HG02759 (cell line): Measurements from ENCODE around the gene FAM240A.
"Not testable (repeated sequence)": the region's sequence is repeated elsewhere in the genome, so short reads cannot be mapped to it uniquely, and the experiment has no call there.

ENCODE experiments used
- ATAC-seq: cut with Tn5 transposase; IDR thresholded peaks from one replicate; pipeline ENCODE4 v1.9.1; 2021; ENCODE audit warnings: mild to moderate bottlenecking, moderate library complexity; ENCODE audit not compliant: unreplicated experiment

The FAM240A gene

GRCh38 chr3:46612324-46612723, at the start of gene FAM240A:
TSS of gene FAM240A (plus strand) at chr3:46612525. CDS start at chr3:46612684, 159 bp downstream.
- no peak for ATAC-seq

GRCh38 chr3:46564190-46565021, 47.9 kb upstream of the FAM240A start:
- ATAC-seq, result no peak

- no peak for ATAC-seq
Measured at GRCh38 chr3:46565077-46565476, 47.2 kb upstream of the FAM240A start.

- no peak for ATAC-seq
Measured at GRCh38 chr3:46565607-46566039, 46.7 kb upstream of the FAM240A start.

GRCh38 chr3:46566040-46566641, 46.2 kb upstream of the FAM240A start, which contains the start of gene LRRC2:
TSS of gene LRRC2 (minus strand) at chr3:46566302. CDS start at chr3:46551591, 14,711 bp downstream.
- ATAC-seq, result no peak

GRCh38 chr3:46571684-46572083, 40.6 kb upstream of the FAM240A start:
- no peak for ATAC-seq

GRCh38 chr3:46573701-46574100, 38.6 kb upstream of the FAM240A start:
- ATAC-seq, result no peak

GRCh38 chr3:46574243-46574646, 38.1 kb upstream of the FAM240A start:
- ATAC-seq, result no peak

GRCh38 chr3:46574881-46575576, 37.3 kb upstream of the FAM240A start:
- no peak for ATAC-seq

GRCh38 chr3:46575577-46576222, 36.6 kb upstream of the FAM240A start:
- no peak for ATAC-seq

GRCh38 chr3:46576386-46576785, 35.9 kb upstream of the FAM240A start:
- ATAC-seq, result no peak

- no peak for ATAC-seq
Measured at GRCh38 chr3:46576879-46577278, 35.4 kb upstream of the FAM240A start.

GRCh38 chr3:46577580-46578249, 34.6 kb upstream of the FAM240A start:
- ATAC-seq, result not testable (repeated sequence)

- no peak for ATAC-seq
Measured at GRCh38 chr3:46578973-46579755, 33.2 kb upstream of the FAM240A start.

- ATAC-seq, result no peak
Measured at GRCh38 chr3:46579756-46580286, 32.5 kb upstream of the FAM240A start.

- no peak for ATAC-seq
Measured at GRCh38 chr3:46580675-46581074, 31.6 kb upstream of the FAM240A start.

- ATAC-seq, result no peak
Measured at GRCh38 chr3:46584598-46585467, 27.5 kb upstream of the FAM240A start.
